H1 (cell line): Measurements from ENCODE around the gene MORC2. TPM values are rescaled to one million over a fixed set of nuclear protein-coding genes. Genes with fewer than 3 reads are reported as not detected.
A peak's percentile ranks its signal among the peaks of the same experiment; 100 is the strongest.

Source experiments
- ATF3 ChIP-seq: IDR thresholded peaks from 2 replicates; pipeline ENCODE4 v1.6.1; 2011; ENCODE audit warnings: low read depth, mild to moderate bottlenecking, low read length; ENCODE audit not compliant: insufficient read depth
- BRCA1 ChIP-seq: IDR thresholded peaks from 2 replicates; pipeline ENCODE4 v1.6.1; 2012; ENCODE audit warnings: low read depth, low read length, improper control_type of control experiment
- CBX8 ChIP-seq: fragments of 300-800, 300-1000 bp; sonication (generic); IDR thresholded peaks from 2 replicates; pipeline ENCODE4 v1.7.1; 2016; ENCODE audit warnings: low read depth, low read length, borderline replicate concordance
- CREB1 ChIP-seq: IDR thresholded peaks from 2 replicates; pipeline ENCODE4 v1.6.1; 2012; ENCODE audit warnings: inconsistent platforms
- EZH2 ChIP-seq: fragments of 200-600 bp; sonication (generic); IDR thresholded peaks from 2 replicates; pipeline ENCODE4 v1.7.1; 2012; ENCODE audit warnings: low read depth, mild to moderate bottlenecking, moderate library complexity, low read length, inconsistent platforms; ENCODE audit not compliant: severe bottlenecking
- HDAC2 ChIP-seq, 2 experiments: fragments of 300-600 bp in 1 of 2; sonication (generic) in 1 of 2; IDR thresholded peaks; 2 replicates each; pipeline ENCODE4 v1.6.1; 2011 to 2012; ENCODE audit warnings: low read depth in 2 of 2, low read length in 2 of 2, mild to moderate bottlenecking in 2 of 2, moderate library complexity in 2 of 2, borderline replicate concordance in 1 of 2, inconsistent platforms in 1 of 2
- JUN ChIP-seq: IDR thresholded peaks from 2 replicates; pipeline ENCODE4 v1.6.1; 2011; ENCODE audit warnings: low read depth, mild to moderate bottlenecking, improper control_type of control experiment, low read length
- MAX ChIP-seq: IDR thresholded peaks from 2 replicates; pipeline ENCODE4 v1.6.1; 2012; ENCODE audit warnings: inconsistent platforms
- NANOG ChIP-seq: IDR thresholded peaks from 2 replicates; pipeline ENCODE4 v1.6.1; 2011; ENCODE audit warnings: low read length, low read depth, mild to moderate bottlenecking, inconsistent platforms; ENCODE audit not compliant: insufficient read depth, poor library complexity, severe bottlenecking
- POLR2AphosphoS5 ChIP-seq: IDR thresholded peaks from 2 replicates; pipeline ENCODE4 v1.6.1; 2011; ENCODE audit warnings: low read depth, low read length
- RFX5 ChIP-seq: IDR thresholded peaks from 2 replicates; pipeline ENCODE4 v1.6.1; 2011; ENCODE audit warnings: low read depth, low read length, improper control_type of control experiment, borderline replicate concordance
- RXRA ChIP-seq: IDR thresholded peaks from 2 replicates; pipeline ENCODE4 v1.6.1; 2011; ENCODE audit warnings: low read depth, mild to moderate bottlenecking, low read length, moderate library complexity; ENCODE audit not compliant: insufficient read depth
- SIN3A ChIP-seq, 2 experiments: IDR thresholded peaks in 1 of 2; conservative IDR thresholded peaks in 1 of 2; 2 replicates each; pipeline ENCODE4 v1.6.1; 2011 to 2012; ENCODE audit warnings: low read length in 2 of 2, improper control_type of control experiment in 1 of 2, low read depth in 1 of 2, mild to moderate bottlenecking in 1 of 2
- SIX5 ChIP-seq: IDR thresholded peaks from 2 replicates; pipeline ENCODE4 v1.6.1; 2011; ENCODE audit warnings: mild to moderate bottlenecking, low read depth, low read length
- SP4 ChIP-seq: IDR thresholded peaks from 2 replicates; pipeline ENCODE4 v1.6.1; 2012; ENCODE audit warnings: low read length, inconsistent platforms
- TAF7 ChIP-seq: optimal IDR thresholded peaks from 2 replicates; pipeline ENCODE3; 2011; ENCODE audit warnings: low read depth, mild to moderate bottlenecking, inconsistent platforms, low read length, moderate library complexity, borderline replicate concordance
- TBP ChIP-seq: IDR thresholded peaks from 2 replicates; pipeline ENCODE4 v1.6.1; 2011; ENCODE audit warnings: low read depth, low read length, improper control_type of control experiment
- TEAD4 ChIP-seq: IDR thresholded peaks from 2 replicates; pipeline ENCODE4 v1.6.1; 2012; ENCODE audit warnings: low read depth, low read length, inconsistent platforms, mixed read lengths
- YY1 ChIP-seq: IDR thresholded peaks from 2 replicates; pipeline ENCODE4 v1.6.1; 2011; ENCODE audit warnings: low read depth, mild to moderate bottlenecking, low read length
- polyA plus RNA-seq, 7 experiments: library from polyadenylated mRNA; depleted of rRNA in 3 of 7; stranded (reverse) in 5 of 7; unstranded in 2 of 7; fragments of >200 nt in 5 of 7; fragments of 200-250 nt in 2 of 7; gene quantifications; 1 replicate in 5 of 7; 2 replicates in 1 of 7; 4 replicates in 1 of 7; pipeline versions ENCODE4 v1.2.1 to v1.2.3, GENCODE V29; 2011 to 2013; ENCODE audit warnings: missing spikeins in 2 of 7, mixed read lengths in 2 of 7
- total RNA-seq: library from RNA; stranded (reverse); fragmentation: NEBNext Ultra II Directional; extraction: Animal tissue kit (Norgen Biotek cat#: 25700); gene quantifications from 2 replicates; pipeline ENCODE4 v1.2.1, GENCODE V29; 2021

The MORC2 gene
- total and polyA plus RNA-seq, 2 of the 8 experiments (the other 6 are each of a cell fraction or from before 2014, with no cell fraction given): 15.4 to 68.0 TPM

- TF ChIP-seq SP4: 0 out of 2 replicates have a peak, but pooled peaks have one; percentile 40
- no peak for TF ChIP-seq CBX8
- TF ChIP-seq SIX5: no peak
- peak; percentile 55 for TF ChIP-seq TAF7
- TF ChIP-seq NANOG: no peak
- TF ChIP-seq MAX: peak; percentile 85
- TF ChIP-seq SIN3A (conservative IDR thresholded peaks at IDR 0.05 in 1 of 2, IDR thresholded peaks at IDR 0.05 in 1 of 2; ENCODE audit: low read depth in 1 of 2, low read length in 2 of 2): no peak; a peak in 1 of 4 replicates
- TF ChIP-seq ATF3: peak; percentile 96
- no peak for TF ChIP-seq TEAD4
- peak; percentile 57; the same call in 1 of the 2 replicates for TF ChIP-seq CREB1
- no peak for TF ChIP-seq EZH2
- TF ChIP-seq TBP: peak; percentile 88
- no peak for TF ChIP-seq JUN
- peak; percentile 97 for TF ChIP-seq POLR2AphosphoS5
- no peak for TF ChIP-seq HDAC2 (IDR thresholded peaks at IDR 0.05; ENCODE audit: borderline replicate concordance in 1 of 2, low read depth in 2 of 2, low read length in 2 of 2)
- TF ChIP-seq RFX5: no peak
- TF ChIP-seq YY1: peak; percentile 92
- no peak for TF ChIP-seq BRCA1
- TF ChIP-seq RXRA: no peak
Measured at GRCh38 chr22:30968924-30969531, 454 bp upstream of the MORC2 start, which contains the start of gene TUG1 (continued).
